Neural progenitor cell (in vitro differentiated cells): ENCODE results near the gene IGLL5. TPM values are rescaled to one million over a fixed set of nuclear protein-coding genes. Genes with fewer than 3 reads are reported as not detected.

ENCODE experiments used
- DNase-seq: peaks from one replicate; pipeline ENCODE4 v3.0.0-alpha.2; 2016; ENCODE audit warnings: low spot score
- H2AFZ ChIP-seq: fragments of 200-600 bp; sonication (generic); replicated peaks from 2 replicates; pipeline ENCODE4 v1.6.1; 2016; ENCODE audit warnings: antibody characterized with exemption
- H3F3A ChIP-seq: fragments of 200-600 bp; sonication (generic); 2 replicates; pipeline ENCODE4 v1.6.1; 2016; ENCODE audit warnings: antibody characterized with exemption, low read depth
- H3K27ac ChIP-seq: fragments of 200-600 bp; sonication (generic); 2 replicates; pipeline ENCODE4 v1.5.1; 2016; ENCODE audit warnings: mild to moderate bottlenecking
- H3K27me3 ChIP-seq: fragments of 200-600 bp; sonication (generic); 2 replicates; pipeline ENCODE4 v1.6.1; 2016; ENCODE audit warnings: mild to moderate bottlenecking, moderate library complexity
- H3K36me3 ChIP-seq: fragments of 200-600 bp; sonication (generic); 2 replicates; pipeline ENCODE4 v1.5.1; 2016
- H3K4me1 ChIP-seq: fragments of 200-600 bp; sonication (generic); 2 replicates; pipeline ENCODE4 v1.6.1; 2016; ENCODE audit warnings: mixed run types
- H3K4me2 ChIP-seq: fragments of 200-600 bp; sonication (generic); 2 replicates; pipeline ENCODE4 v1.6.1; 2016
- H3K4me3 ChIP-seq: fragments of 200-600 bp; sonication (generic); 2 replicates; pipeline ENCODE4 v1.5.1; 2016
- H3K79me2 ChIP-seq: fragments of 200-600 bp; sonication (generic); 2 replicates; pipeline ENCODE4 v1.6.1; 2016; ENCODE audit warnings: low read depth
- H3K9ac ChIP-seq: fragments of 200-600 bp; sonication (generic); 2 replicates; pipeline ENCODE4 v1.6.1; 2016
- H3K9me3 ChIP-seq: fragments of 200-600 bp; sonication (generic); 2 replicates; pipeline ENCODE4 v1.5.1; 2016; ENCODE audit warnings: low read depth
- H4K20me1 ChIP-seq: fragments of 200-600 bp; sonication (generic); 2 replicates; pipeline ENCODE4 v1.6.1; 2016; ENCODE audit warnings: low read depth
- H3K27ac Mint-ChIP-seq: 3 replicates; pipeline ENCODE4 v1.8.0; 2021; ENCODE audit warnings: mixed read lengths
- H3K27me3 Mint-ChIP-seq: 2 replicates; pipeline ENCODE4 v1.8.0; 2022; ENCODE audit warnings: low read depth, mild to moderate bottlenecking, inconsistent platforms, moderate library complexity, mixed read lengths; ENCODE audit not compliant: insufficient read depth
- H3K36me3 Mint-ChIP-seq: 3 replicates; pipeline ENCODE4 v1.8.0; 2021; ENCODE audit warnings: mixed read lengths
- H3K4me1 Mint-ChIP-seq: 3 replicates; pipeline ENCODE4 v1.8.0; 2021; ENCODE audit warnings: mixed read lengths
- H3K4me3 Mint-ChIP-seq: 3 replicates; pipeline ENCODE4 v1.8.0; 2021; ENCODE audit warnings: mild to moderate bottlenecking, moderate library complexity, mixed read lengths
- H3K9me3 Mint-ChIP-seq: 3 replicates; pipeline ENCODE4 v1.8.0; 2020; ENCODE audit warnings: mixed read lengths
- CTCF ChIP-seq: fragments of 200-600 bp; sonication (generic); IDR thresholded peaks from 2 replicates; pipeline ENCODE4 v1.5.1; 2017; ENCODE audit warnings: antibody characterized with exemption, mild to moderate bottlenecking
- EZH2 ChIP-seq: fragments of 200-600 bp; sonication (generic); IDR thresholded peaks from 2 replicates; pipeline ENCODE4 v1.6.1; 2017; ENCODE audit warnings: antibody characterized with exemption, mild to moderate bottlenecking, moderate library complexity
- EZH2phosphoT487 ChIP-seq: fragments of 200-600 bp; sonication (generic); IDR thresholded peaks from 2 replicates; pipeline ENCODE4 v1.6.1; 2017; ENCODE audit warnings: antibody characterized with exemption
- total RNA-seq: library from RNA; depleted of rRNA; stranded (reverse); fragments of >200 nt; gene quantifications from 2 replicates; pipeline ENCODE4 v1.2.3, GENCODE V29; 2015; ENCODE audit warnings: low replicate concordance

The IGLL5 gene
- total RNA-seq, 1 donor from 2014 or later, result not detected

- no peak overlapping the region for H3K4me3 Mint-ChIP-seq
- Histone ChIP-seq H2AFZ (no peak overlapping the region), H3K27me3 (peaks cover 68% of the 10 kb centered on the region), H3K79me2 (no peaks in the 10 kb centered on the region), H3K4me1 (no peaks in the 10 kb centered on the region), H3F3A (no peaks in the 10 kb centered on the region), H3K9me3 (no peaks in the 10 kb centered on the region), H3K27ac (no peak overlapping the region), H4K20me1 (no peaks in the 10 kb centered on the region), H3K9ac (no peak overlapping the region), H3K4me2 (no peak overlapping the region), H3K36me3 (no peaks in the 10 kb centered on the region), H3K4me3 (no peak overlapping the region)
- TF ChIP-seq EZH2, result no peak
- TF ChIP-seq CTCF, result peak; percentile 96
- no peak overlapping the region for H3K27ac Mint-ChIP-seq
- DNase-seq, result peak; percentile 90
- H3K27me3 Mint-ChIP-seq, result peaks cover 2% of the 10 kb centered on the region
- peaks cover 5% of the 10 kb centered on the region for H3K4me1 Mint-ChIP-seq
- H3K36me3 Mint-ChIP-seq, result no peaks in the 10 kb centered on the region
- H3K9me3 Mint-ChIP-seq, result no peaks in the 10 kb centered on the region
Measured at GRCh38 chr22:22942511-22943329, 55.1 kb downstream of the IGLL5 start.

- Histone ChIP-seq H3K27me3 (peaks cover 58% of the 10 kb centered on the region), H3K4me2 (no peak overlapping the region), H3K4me3 (no peak overlapping the region), H3K4me1 (no peaks in the 10 kb centered on the region), H3K9ac (no peak overlapping the region), H4K20me1 (no peaks in the 10 kb centered on the region), H3K9me3 (no peaks in the 10 kb centered on the region), H3K27ac (no peak overlapping the region), H3K36me3 (no peaks in the 10 kb centered on the region), H2AFZ (no peak overlapping the region), H3K79me2 (no peaks in the 10 kb centered on the region), H3F3A (no peaks in the 10 kb centered on the region)
- no peak for TF ChIP-seq CTCF
- no peak for TF ChIP-seq EZH2
- no peak for TF ChIP-seq EZH2phosphoT487
- DNase-seq, result no peak
- Mint-ChIP-seq H3K4me1 (peaks cover 9% of the 10 kb centered on the region), H3K4me3 (no peak overlapping the region), H3K27me3 (peaks cover 6% of the 10 kb centered on the region), H3K27ac (peak overlapping the region; percentile 66), H3K9me3 (no peaks in the 10 kb centered on the region), H3K36me3 (no peaks in the 10 kb centered on the region)
Measured at GRCh38 chr22:22943521-22944267, 56.1 kb downstream of the IGLL5 start.

GRCh38 chr22:22944268-22944985 lies 56.8 kb downstream of the IGLL5 start:
- Mint-ChIP-seq H3K27ac (no peak overlapping the region), H3K27me3 (peaks cover 7% of the 10 kb centered on the region), H3K4me3 (no peak overlapping the region), H3K4me1 (peaks cover 10% of the 10 kb centered on the region), H3K36me3 (no peaks in the 10 kb centered on the region), H3K9me3 (no peaks in the 10 kb centered on the region)
- H3K36me3 ChIP-seq, result no peaks in the 10 kb centered on the region
- no peaks in the 10 kb centered on the region for H3K79me2 ChIP-seq
- TF ChIP-seq CTCF (no peak), EZH2phosphoT487 (no peak)
- no peak for DNase-seq
- H3K27me3 ChIP-seq, result peaks cover 51% of the 10 kb centered on the region
- no peak overlapping the region for H3K27ac ChIP-seq
- H3K9ac ChIP-seq, result no peak overlapping the region
- no peaks in the 10 kb centered on the region for H3K9me3 ChIP-seq
- no peaks in the 10 kb centered on the region for H4K20me1 ChIP-seq
- no peak overlapping the region for H3K4me2 ChIP-seq
- H3K4me3 ChIP-seq, result no peak overlapping the region
- H3F3A ChIP-seq, result no peaks in the 10 kb centered on the region
- H2AFZ ChIP-seq, result no peak overlapping the region
- no peaks in the 10 kb centered on the region for H3K4me1 ChIP-seq
